Muscle layer of duodenum (tissue), 2 donors: Measurements from ENCODE around the gene KLKB1.

Experiments
- H3K27ac ChIP-seq: one replicate; pipeline ENCODE4 v1.7.0; 2013; ENCODE audit warnings: mild to moderate bottlenecking, low read length
- H3K27me3 ChIP-seq: one replicate; pipeline ENCODE4 v1.7.0; 2013; ENCODE audit warnings: low read depth, mild to moderate bottlenecking, control low read depth, low read length
- H3K36me3 ChIP-seq, 2 donors: one replicate each; pipeline ENCODE4 v1.7.0; 2013; ENCODE audit warnings: low read length in 2 of 2, control low read depth in 1 of 2, mild to moderate bottlenecking in 1 of 2; ENCODE audit not compliant: insufficient read depth in 2 of 2, control insufficient read depth in 1 of 2
- H3K4me1 ChIP-seq, 2 donors: one replicate each; pipeline ENCODE4 v1.7.0; 2013; ENCODE audit warnings: low read length in 2 of 2, mild to moderate bottlenecking in 2 of 2, control low read depth in 1 of 2, moderate library complexity in 1 of 2; ENCODE audit not compliant: insufficient read depth in 2 of 2, control insufficient read depth in 1 of 2
- H3K4me3 ChIP-seq, 2 donors: one replicate each; pipeline ENCODE4 v1.7.0; 2013; ENCODE audit warnings: low read length in 2 of 2, low read depth in 1 of 2, mild to moderate bottlenecking in 1 of 2
- H3K9me3 ChIP-seq, 2 donors: one replicate each; pipeline ENCODE4 v1.7.0; 2013; ENCODE audit warnings: low read length in 2 of 2, control low read depth in 1 of 2, mild to moderate bottlenecking in 1 of 2; ENCODE audit not compliant: control insufficient read depth in 1 of 2
- donor health status: healthy.

KLKB1 gene

DNA sequence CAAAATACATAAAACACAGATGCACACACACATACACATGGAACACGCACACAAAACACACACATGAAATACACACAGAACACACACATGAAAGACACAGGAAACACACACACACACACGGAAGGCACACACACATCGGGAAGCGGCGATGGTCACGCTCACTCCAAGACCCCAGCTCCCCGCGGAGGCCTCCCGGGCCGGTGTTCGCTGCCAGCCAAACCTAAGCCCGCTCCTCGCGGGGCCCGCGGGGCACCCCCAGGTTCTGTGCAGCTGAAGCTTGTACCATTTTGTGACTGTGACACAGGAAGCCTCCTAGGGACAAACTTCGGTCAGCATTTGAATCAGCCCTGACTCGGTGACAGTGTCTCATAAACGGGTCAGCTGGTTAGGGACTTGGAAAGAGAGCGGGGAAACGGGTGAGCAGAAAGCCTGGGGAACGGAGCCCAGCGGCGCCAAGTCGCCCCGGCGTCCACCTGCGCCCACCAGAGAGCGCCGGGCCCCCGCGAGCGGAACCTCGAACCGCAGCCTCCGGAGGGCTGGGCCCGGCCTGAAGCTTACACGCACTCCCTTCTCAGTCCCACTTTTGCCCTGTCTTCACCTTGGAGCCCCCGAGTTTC lies 70.8 kb downstream of the KLKB1 start:
- Histone ChIP-seq H3K4me1 (peaks cover 0 to 4% of the 10 kb centered on the region in 2 donors), H3K27me3 (peaks cover 7% of the 10 kb centered on the region), H3K27ac (no peak overlapping the region), H3K4me3 (no peak overlapping the region), H3K9me3 (no peaks in the 10 kb centered on the region), H3K36me3 (no peaks in the 10 kb centered on the region)

DNA sequence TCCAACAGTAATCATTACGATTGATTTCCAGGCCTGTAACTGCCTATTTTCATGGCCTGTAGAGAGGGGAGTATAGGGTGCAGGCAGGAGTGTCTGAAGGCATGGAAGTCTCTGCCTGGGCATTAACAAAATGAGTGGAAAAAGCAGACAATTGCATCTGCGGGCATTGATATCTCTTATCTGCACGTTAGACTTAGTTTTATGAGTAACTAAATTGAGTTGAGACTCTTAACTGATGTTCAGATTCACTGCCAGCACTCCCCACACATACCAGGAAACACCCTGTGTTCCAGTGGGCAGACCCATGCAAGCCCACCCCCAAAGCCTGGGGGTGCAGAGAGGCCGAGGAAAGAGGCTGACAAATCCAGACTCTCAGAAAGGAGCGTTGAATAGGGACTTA lies 72.0 kb downstream of the KLKB1 start:
- H3K4me1 ChIP-seq: peaks cover 0 to 4% of the 10 kb centered on the region in 2 donors
- no peak overlapping the region for H3K4me3 ChIP-seq
- H3K36me3 ChIP-seq: no peaks in the 10 kb centered on the region
- H3K27me3 ChIP-seq: peaks cover 7% of the 10 kb centered on the region
- no peak overlapping the region for H3K27ac ChIP-seq
- H3K9me3 ChIP-seq: no peaks in the 10 kb centered on the region

GRCh38 chr4:186300659-186301390 lies 73.5 kb downstream of the KLKB1 start:
- peaks cover 7% of the 10 kb centered on the region for H3K27me3 ChIP-seq
- peaks cover 0 to 11% of the 10 kb centered on the region in 2 donors for H3K4me1 ChIP-seq
- H3K9me3 ChIP-seq: no peaks in the 10 kb centered on the region
- H3K27ac ChIP-seq: no peak overlapping the region
- no peak overlapping the region for H3K4me3 ChIP-seq
- no peaks in the 10 kb centered on the region for H3K36me3 ChIP-seq

DNA sequence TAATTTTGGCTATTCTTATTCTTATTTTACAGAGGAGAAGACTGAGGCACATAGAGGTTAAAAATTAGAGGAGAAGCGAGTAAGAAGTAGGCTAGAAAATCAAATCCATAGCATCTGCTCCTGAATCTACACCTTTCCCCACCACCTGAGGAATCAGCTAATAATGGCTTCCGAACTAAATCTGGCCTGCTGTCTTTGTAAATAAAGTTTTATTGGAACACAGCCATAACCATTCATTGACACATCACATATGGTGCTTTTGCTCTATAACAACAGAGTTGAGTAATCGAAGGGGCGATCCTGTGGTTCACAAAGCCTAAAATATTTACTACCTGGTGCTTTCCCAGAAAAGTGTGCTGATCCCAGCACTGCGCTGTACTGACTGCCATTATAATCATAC lies 76.9 kb downstream of the KLKB1 start:
- H3K4me1 ChIP-seq: peaks cover 0 to 22% of the 10 kb centered on the region in 2 donors
- no peaks in the 10 kb centered on the region for H3K27me3 ChIP-seq
- no peak overlapping the region for H3K27ac ChIP-seq
- H3K4me3 ChIP-seq: no peak overlapping the region
- H3K36me3 ChIP-seq: no peaks in the 10 kb centered on the region
- H3K9me3 ChIP-seq: no peaks in the 10 kb centered on the region

- Histone ChIP-seq H3K4me1 (peaks cover 0 to 22% of the 10 kb centered on the region in 2 donors), H3K27me3 (no peaks in the 10 kb centered on the region)
Observed at GRCh38 chr4:186304866-186305505, 77.7 kb downstream of the KLKB1 start.

GRCh38 chr4:186307497-186307896 lies 80.2 kb downstream of the KLKB1 start:
- no peak overlapping the region for H3K4me3 ChIP-seq
- H3K27me3 ChIP-seq: no peaks in the 10 kb centered on the region
- H3K36me3 ChIP-seq: no peaks in the 10 kb centered on the region
- H3K27ac ChIP-seq: no peak overlapping the region
- peaks cover 0 to 22% of the 10 kb centered on the region in 2 donors for H3K4me1 ChIP-seq
- H3K9me3 ChIP-seq: no peaks in the 10 kb centered on the region

More at GRCh38 chr4:186304866-186305505, 77.7 kb downstream of the KLKB1 start:
- no peak overlapping the region for H3K27ac ChIP-seq
- H3K36me3 ChIP-seq: no peaks in the 10 kb centered on the region
- H3K4me3 ChIP-seq: no peak overlapping the region
- no peaks in the 10 kb centered on the region for H3K9me3 ChIP-seq

DNA sequence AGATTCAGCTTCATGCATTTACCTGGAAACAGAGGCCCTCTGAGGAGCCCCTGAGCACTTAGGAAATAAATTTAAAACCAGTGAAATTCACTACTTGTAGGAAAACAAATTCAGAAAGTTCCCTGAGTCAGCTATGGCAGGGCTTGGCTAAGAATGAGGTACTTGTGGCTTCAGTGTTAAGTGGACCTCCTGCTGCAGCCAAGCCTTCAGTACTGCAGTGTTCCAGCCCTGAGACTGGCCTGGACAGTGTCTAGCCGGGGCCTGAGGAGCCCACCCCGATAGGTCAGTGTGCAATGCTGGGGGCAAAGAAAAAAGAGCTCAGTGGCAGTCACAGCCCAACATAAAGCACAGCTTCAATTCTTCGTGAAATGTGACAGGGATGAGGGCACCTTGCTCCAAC lies 80.6 kb downstream of the KLKB1 start:
- H3K4me1 ChIP-seq: peaks cover 0 to 22% of the 10 kb centered on the region in 2 donors
- no peaks in the 10 kb centered on the region for H3K27me3 ChIP-seq
- no peak overlapping the region for H3K27ac ChIP-seq
- no peak overlapping the region for H3K4me3 ChIP-seq
- no peaks in the 10 kb centered on the region for H3K36me3 ChIP-seq
- H3K9me3 ChIP-seq: no peaks in the 10 kb centered on the region
